ENCODE results near the gene TMEM200A.

The TMEM200A gene

DNA sequence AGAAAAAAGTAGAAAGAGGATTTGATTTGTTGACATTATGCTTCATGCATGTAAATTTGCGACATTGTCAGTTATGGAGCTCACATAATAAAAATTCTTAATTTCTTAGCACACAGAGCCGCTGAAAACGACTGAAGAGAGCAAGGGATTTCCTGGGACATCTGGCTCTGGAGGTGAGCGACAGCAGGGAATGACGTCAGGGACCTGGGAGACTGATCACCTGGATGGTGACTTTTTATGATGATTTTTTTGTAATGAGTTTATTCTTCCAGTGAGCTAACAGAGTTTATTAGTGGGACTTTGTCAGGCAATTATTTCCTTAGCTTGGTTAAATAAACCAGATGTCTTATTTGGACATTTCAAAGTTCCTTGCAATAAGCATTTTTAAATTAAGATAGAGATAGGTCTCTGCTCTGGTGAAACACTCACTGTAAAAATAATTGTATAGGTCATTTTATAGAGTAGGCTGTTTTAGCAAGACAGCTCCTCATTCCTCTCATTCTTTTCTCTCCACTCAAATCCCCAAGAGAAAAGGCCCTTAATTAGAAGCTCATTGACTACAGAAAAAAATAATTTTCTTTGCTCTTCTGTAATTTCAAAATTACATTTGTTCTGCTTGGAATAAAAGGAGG is 19.4 kb downstream of the TMEM200A start:
- TF ChIP-seq, protein P1, sequence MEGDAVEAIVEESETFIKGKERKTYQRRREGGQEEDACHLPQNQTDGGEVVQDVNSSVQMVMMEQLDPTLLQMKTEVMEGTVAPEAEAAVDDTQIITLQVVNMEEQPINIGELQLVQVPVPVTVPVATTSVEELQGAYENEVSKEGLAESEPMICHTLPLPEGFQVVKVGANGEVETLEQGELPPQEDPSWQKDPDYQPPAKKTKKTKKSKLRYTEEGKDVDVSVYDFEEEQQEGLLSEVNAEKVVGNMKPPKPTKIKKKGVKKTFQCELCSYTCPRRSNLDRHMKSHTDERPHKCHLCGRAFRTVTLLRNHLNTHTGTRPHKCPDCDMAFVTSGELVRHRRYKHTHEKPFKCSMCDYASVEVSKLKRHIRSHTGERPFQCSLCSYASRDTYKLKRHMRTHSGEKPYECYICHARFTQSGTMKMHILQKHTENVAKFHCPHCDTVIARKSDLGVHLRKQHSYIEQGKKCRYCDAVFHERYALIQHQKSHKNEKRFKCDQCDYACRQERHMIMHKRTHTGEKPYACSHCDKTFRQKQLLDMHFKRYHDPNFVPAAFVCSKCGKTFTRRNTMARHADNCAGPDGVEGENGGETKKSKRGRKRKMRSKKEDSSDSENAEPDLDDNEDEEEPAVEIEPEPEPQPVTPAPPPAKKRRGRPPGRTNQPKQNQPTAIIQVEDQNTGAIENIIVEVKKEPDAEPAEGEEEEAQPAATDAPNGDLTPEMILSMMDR (IDR thresholded peaks at IDR 0.05) = no peak
- no peak overlapping the region for H3K4me3 Mint-ChIP-seq

DNA sequence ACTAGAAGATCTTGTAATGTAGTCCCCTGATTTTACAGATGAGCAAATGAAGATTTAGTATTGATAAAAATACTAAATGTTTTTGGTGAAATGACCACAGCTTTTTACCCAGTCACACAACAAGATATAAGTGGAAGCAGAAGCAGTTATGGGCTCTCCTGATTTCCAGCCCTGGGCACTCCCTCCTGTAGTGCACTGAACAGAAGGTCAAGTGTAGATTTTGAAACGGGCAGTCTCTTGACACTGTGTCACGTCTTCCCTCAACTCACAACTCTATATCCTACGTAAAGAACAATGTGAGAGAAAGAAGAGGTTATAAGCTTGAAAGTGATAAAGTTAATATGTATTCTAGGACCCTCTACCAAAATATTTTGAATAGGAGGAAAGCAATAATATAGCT is 23.3 kb downstream of the TMEM200A start:
- H3K27me3 Mint-ChIP-seq (ENCODE audit: low read depth, poor library complexity) = no peaks in the 10 kb centered on the region
- H3K36me3 Mint-ChIP-seq (ENCODE audit: low read depth) = no peaks in the 10 kb centered on the region
- no peaks in the 10 kb centered on the region for H3K9me3 Mint-ChIP-seq
- TF ChIP-seq, protein P1 (IDR thresholded peaks at IDR 0.05) = no peak
- H3K4me3 Mint-ChIP-seq = no peak overlapping the region
- H3K4me1 Mint-ChIP-seq = no peaks in the 10 kb centered on the region
- H3K27ac Mint-ChIP-seq = no peak overlapping the region
- no peak for DNase-seq

More for the DNA sequence above, 19.4 kb downstream of the TMEM200A start:
- H3K4me1 Mint-ChIP-seq = no peaks in the 10 kb centered on the region
- no peaks in the 10 kb centered on the region for H3K36me3 Mint-ChIP-seq (ENCODE audit: low read depth)
- H3K27ac Mint-ChIP-seq = no peak overlapping the region
- H3K27me3 Mint-ChIP-seq (ENCODE audit: low read depth, poor library complexity) = peaks cover 4% of the 10 kb centered on the region
- no peaks in the 10 kb centered on the region for H3K9me3 Mint-ChIP-seq
- no peak for DNase-seq

DNA sequence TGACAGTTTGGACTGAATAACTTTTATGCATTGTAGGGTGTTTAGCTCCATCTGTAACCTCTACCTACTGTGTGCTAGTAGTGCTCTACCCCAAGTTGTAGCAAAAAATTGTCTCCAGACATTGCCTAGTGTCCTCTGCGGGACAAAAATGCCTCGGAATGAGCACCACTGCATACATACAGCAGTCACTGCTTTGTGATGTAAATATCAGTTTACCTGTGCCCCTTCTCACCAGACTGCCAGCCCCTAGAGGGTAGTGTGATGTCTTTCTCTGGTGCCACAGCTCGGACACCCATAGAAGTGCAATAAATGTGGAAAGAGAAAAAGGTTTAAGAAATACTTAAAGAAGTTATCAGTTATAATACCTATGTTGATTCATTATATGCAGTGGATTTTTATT is 25.1 kb downstream of the TMEM200A start:
- no peaks in the 10 kb centered on the region for H3K9me3 Mint-ChIP-seq
- TF ChIP-seq, protein P1 (IDR thresholded peaks at IDR 0.05) = no peak
- no peak overlapping the region for H3K4me3 Mint-ChIP-seq
- DNase-seq = no peak
- H3K36me3 Mint-ChIP-seq (ENCODE audit: low read depth) = no peaks in the 10 kb centered on the region
- H3K27me3 Mint-ChIP-seq (ENCODE audit: low read depth, poor library complexity) = no peaks in the 10 kb centered on the region
- H3K4me1 Mint-ChIP-seq = no peaks in the 10 kb centered on the region
- H3K27ac Mint-ChIP-seq = no peak overlapping the region

DNA sequence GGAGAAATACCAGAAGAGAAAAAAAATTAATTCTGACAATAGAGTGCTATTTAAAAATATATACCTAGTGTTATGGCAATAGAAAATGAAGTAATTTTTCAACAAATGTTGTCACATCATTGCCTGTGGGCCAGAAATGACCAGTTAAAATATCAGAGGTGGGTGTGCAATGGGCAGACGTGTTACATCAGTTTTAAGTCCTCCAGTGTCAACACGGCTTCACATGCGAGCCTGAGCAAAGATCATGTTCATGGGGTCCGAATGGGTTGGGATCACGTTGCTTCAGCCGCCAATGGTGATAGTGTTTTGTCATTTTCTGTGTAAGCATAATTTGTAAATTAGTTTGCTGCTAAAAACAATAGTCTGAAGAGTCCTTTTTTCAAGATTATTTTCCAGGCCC is 27.5 kb downstream of the TMEM200A start:
- TF ChIP-seq, protein P1 (IDR thresholded peaks at IDR 0.05) = no peak
- no peaks in the 10 kb centered on the region for H3K9me3 Mint-ChIP-seq
- no peak overlapping the region for H3K27ac Mint-ChIP-seq
- no peaks in the 10 kb centered on the region for H3K36me3 Mint-ChIP-seq (ENCODE audit: low read depth)
- DNase-seq = no peak
- no peaks in the 10 kb centered on the region for H3K4me1 Mint-ChIP-seq
- no peaks in the 10 kb centered on the region for H3K27me3 Mint-ChIP-seq (ENCODE audit: low read depth, poor library complexity)
- no peak overlapping the region for H3K4me3 Mint-ChIP-seq

DNA sequence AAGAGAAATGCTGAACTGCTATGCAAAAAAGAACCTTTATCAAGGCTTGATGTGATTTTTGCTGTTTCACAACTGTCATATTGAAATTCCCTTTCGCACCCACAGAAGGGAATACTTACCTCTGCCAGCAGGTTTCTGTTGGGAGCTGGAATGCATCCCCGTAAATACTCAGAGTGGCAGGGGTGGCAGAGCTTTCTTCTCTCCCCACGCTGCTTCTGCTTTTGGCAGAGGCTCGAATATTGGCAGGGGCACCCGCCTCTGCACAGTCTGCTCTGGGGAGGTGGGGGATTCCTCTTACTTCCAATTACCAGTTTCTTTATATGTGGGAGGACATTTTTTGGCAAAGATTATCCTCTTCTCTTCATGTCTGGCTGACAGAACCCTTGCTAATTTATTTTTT is 28.4 kb downstream of the TMEM200A start:
- H3K4me3 Mint-ChIP-seq = no peak overlapping the region
- H3K9me3 Mint-ChIP-seq = no peaks in the 10 kb centered on the region
- TF ChIP-seq, protein P1 (IDR thresholded peaks at IDR 0.05) = no peak
- H3K4me1 Mint-ChIP-seq = no peaks in the 10 kb centered on the region
- H3K36me3 Mint-ChIP-seq (ENCODE audit: low read depth) = no peaks in the 10 kb centered on the region
- DNase-seq = no peak
- no peak overlapping the region for H3K27ac Mint-ChIP-seq
- no peaks in the 10 kb centered on the region for H3K27me3 Mint-ChIP-seq (ENCODE audit: low read depth, poor library complexity)

DNA sequence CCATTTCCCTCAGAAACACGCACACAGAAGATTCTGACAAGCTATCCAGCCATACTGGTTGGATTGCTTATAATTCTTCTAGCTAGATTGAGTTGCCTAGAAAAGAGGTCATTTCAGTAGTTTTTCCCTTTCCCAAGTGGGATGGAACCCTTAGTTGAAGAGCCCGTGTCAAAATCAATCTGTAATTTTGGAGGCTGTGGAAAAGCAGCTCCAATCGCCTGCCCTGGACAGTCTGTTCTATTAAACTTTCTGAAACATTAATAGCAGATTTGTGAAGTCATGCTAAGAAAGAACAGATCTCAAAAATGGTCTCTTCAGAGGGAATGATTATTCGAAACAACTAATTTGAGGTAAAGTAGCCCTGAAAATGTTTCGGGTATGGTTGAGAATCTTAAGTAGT is 29.3 kb downstream of the TMEM200A start:
- Mint-ChIP-seq H3K4me1 (no peaks in the 10 kb centered on the region), H3K4me3 (no peak overlapping the region), H3K36me3 (ENCODE audit: low read depth) (no peaks in the 10 kb centered on the region), H3K27ac (no peak overlapping the region), H3K27me3 (ENCODE audit: low read depth, poor library complexity) (no peaks in the 10 kb centered on the region), H3K9me3 (no peaks in the 10 kb centered on the region)
- DNase-seq = no peak
- TF ChIP-seq, protein P1 (IDR thresholded peaks at IDR 0.05) = no peak

Data from nephron progenitor cell (in vitro differentiated cells).